GM18520 (cell line): Measurements from ENCODE around the gene TNNC2.
"Not testable (repeated sequence)": the region's sequence is repeated elsewhere in the genome, so short reads cannot be mapped to it uniquely, and the experiment has no call there.

Experiments used
- ATAC-seq: cut with Tn5 transposase; IDR thresholded peaks from one replicate; pipeline ENCODE4 v1.9.1; 2021; ENCODE audit not compliant: unreplicated experiment

Gene TNNC2

GRCh38 chr20:45822857-45823256 lies 4.3 kb downstream of the TNNC2 start:
- no peak for ATAC-seq

DNA sequence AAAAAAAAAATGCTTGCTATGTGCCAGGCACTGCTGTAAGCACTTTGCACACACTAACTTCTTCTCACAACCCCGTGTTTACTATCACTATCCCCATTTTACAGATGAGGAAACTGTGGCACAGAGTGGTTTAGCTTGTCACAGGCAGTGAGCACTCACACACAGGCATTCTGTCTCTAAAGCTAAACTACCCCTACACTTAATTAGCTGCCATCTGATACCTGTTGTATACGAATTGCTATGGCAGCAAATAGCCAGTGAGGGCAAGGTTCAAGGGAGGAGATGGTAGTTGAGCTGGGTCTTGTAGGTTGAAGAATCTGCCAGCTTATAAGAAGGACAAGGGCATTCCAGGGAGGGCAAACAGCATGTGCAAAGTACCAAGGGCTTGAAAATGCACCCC lies 5.2 kb downstream of the TNNC2 start:
- no peak for ATAC-seq

DNA sequence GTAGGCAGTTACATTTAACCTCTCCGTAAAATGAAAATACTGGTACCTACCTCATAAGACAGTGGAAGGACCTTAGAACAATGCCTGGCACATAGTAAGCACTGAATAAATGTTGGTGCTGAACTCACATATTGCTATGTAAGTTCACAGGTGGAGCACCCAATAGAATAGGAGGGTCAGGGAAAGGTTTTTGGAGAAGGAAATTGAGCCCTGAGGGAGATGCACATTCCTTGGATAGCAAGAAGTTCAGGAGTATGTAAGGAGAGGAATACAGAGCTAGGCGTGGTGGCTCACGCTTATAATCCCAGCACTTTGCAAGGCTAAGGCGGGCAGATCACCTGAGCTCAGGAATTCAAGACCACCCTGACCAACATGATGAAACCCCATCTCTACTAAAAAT lies 7.6 kb downstream of the TNNC2 start:
- no peak for ATAC-seq

- ATAC-seq: no peak
These were observed 8.9 kb downstream of the TNNC2 start for GRCh38 chr20:45818239-45818638.

DNA sequence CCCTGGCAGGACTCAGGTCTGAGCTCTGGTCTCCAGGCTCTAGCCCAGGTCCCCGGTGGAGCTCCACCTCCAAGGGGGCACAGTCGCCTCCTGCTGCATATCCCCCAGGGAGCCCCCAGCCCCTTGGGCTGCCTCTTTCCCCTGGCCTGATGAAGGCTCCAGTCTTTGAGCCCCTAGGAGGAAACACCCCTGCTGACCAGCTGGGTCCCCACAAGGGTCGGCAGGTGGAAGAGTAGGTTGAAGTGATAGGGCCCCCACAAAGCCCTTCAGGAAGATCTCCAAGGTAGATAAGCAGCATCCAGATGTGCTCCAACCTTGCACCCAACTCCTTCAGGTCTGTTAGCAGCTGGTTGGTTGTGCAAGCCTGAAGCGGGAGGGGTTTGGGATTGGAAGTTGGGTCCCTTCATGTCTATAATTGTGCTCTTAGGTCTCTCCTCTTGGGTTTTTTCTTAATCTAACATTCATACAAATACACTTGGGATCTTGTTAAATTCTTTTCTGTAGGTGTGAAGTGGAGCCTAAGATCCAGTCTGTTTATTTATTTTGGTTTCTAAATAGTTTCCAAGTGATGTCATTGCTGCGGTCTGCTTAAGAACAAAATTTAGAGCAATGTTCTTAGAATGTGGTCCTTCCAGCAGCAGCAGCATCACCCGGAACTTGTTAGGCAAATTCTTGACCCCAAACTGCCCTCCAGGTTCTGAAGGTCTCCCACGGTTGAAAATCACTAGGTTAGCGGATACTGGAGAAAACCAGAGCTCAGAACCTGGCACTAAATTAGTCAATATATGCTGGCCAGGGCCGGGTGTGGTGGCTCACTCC lies 9.5 kb downstream of the TNNC2 start:
- no peak for ATAC-seq

GRCh38 chr20:45816951-45817350 lies 10.2 kb downstream of the TNNC2 start:
- no peak for ATAC-seq

- ATAC-seq: no peak
These were observed 12.8 kb downstream of the TNNC2 start for GRCh38 chr20:45814314-45814713.

GRCh38 chr20:45813489-45813888 lies 13.6 kb downstream of the TNNC2 start:
- no peak for ATAC-seq

- no peak for ATAC-seq
These were observed 14.1 kb downstream of the TNNC2 start for GRCh38 chr20:45813006-45813340.

DNA sequence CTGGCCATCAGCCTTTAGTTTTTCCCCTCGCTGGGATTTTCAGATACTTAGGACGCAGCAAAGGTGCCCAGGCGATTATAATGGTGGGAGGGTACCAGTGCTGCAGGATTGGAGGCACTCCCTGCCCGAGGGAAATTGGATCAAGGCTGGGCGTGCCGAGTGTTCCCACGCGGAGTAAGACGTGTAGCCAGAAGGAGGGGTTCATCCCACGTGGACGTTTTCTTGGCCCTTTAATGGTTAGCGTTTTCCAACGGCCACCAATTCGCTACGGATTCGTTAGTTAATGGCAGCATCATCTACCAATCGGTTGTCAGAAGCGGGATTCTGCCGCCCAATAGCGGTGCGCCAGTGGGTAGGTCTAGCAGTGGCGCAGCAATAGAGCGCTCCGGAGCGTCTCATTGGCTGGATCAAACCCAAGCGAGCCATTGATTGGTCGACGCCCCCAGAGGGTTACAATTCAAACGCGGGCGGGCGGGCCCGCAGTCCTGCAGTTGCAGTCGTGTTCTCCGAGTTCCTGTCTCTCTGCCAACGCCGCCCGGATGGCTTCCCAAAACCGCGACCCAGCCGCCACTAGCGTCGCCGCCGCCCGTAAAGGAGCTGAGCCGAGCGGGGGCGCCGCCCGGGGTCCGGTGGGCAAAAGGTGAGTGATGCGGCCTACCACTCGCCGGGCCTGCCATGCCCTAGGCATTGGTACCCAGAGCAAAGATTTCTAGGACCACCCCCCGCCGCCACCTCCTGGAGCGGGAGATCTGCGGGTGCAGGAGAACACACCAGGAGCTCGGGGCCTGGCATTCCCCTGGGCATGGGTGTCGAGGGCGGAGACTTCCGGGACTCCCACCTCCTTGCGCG lies 14.7 kb downstream of the TNNC2 start, which contains the start of gene UBE2C:
TSS of gene UBE2C (plus strand) at position 488 of the 849 bp plus-strand sequence. CDS start at position 540, 52 bp downstream.
- peak; percentile 93 for ATAC-seq

- ATAC-seq: no peak
These were observed 16.7 kb downstream of the TNNC2 start for GRCh38 chr20:45810191-45810970.

DNA sequence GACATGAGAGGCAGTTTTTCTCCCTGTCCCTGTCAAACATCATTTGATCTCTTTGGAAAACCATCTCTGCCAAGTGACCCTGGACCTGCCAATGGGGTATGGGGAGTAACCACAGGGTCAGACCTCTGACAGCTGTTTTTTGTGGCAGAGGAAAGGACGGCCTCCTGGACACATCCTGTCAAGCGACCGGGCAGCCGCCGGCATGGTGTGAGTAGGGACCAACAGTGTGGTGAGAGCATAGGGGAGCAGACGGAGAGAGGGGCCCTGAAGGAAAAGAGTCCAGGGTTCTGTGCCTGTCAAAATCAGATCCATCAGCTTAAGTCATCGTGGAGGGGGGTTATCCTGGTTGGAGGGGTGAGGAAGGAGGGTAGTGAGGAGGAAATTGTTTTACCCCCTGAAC lies 25.3 kb downstream of the TNNC2 start:
- ATAC-seq: no peak

GRCh38 chr20:45798935-45799642 lies 28.0 kb downstream of the TNNC2 start:
- no peak for ATAC-seq

DNA sequence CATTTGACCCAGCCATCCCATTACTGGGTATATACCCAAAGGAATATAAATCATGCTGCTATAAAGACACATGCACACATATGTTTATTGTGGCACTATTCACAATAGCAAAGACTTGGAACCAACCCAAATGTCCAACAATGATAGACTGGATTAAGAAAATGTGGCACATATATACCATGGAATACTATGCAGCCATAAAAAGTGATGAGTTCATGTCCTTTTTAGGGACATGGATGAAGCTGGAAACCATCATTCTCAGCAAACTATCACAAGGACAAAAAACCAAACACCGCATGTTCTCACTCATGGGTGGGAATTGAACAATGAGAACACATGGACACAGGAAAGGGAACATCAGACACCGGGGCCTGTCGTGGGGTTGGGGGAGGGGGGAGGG lies 29.2 kb downstream of the TNNC2 start:
- not testable (repeated sequence) for ATAC-seq

- ATAC-seq: not testable (repeated sequence)
These were observed 29.6 kb downstream of the TNNC2 start for GRCh38 chr20:45797510-45797909.

DNA sequence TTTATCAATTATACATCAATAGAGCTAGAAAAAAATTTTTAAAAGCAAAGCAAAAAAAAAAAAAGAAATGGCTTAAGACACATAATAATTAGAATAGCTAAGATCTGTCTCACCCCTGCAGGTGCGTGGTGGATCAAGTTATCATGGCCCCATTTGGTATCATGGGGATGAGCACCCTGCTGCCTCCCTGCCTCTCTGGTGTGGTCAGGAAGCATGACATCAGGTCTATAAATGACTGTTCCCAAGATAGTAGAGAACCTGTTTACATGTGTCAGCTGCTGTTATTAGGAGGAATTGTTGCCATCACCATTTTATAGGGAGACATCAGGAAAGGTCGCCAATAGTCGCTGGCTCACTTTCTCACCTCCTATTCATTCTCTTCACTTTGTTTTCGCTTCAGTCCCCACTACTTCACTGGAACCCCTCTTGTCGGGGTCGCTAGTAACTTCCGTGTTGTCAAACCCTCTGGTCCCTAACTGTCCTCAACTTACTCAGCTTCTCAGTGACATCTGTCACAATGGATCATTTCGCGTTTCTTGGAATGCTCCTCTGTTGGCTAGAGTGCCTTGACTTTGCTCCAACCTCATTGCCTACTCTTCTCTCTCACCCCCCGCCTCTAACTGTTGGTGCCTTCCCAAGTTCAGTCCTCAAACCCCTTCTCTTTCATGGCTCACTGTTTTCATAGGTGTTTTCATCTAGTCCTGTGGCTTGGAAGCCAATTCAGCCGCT lies 30.6 kb downstream of the TNNC2 start:
- ATAC-seq: no peak

- no peak for ATAC-seq
These were observed 34.6 kb downstream of the TNNC2 start for GRCh38 chr20:45792317-45793118.

DNA sequence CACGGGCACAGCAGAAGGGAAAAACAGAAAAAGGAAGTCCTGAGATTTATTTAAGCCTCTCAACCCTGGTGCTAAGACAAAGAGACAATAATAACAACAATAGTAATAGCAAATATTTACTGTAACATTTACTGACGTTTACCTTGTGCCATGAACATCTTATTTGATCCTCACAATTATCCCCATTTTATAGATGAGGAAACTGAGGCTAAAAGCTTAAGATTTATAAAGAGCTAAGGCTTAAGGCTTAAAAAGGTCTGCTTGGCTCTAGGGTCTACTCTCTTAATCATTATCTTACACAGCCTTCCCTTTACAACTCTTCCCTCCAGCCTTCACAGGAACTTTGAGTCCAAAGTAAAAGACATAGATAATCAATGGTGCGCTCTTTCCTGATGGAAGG lies 38.8 kb downstream of the TNNC2 start:
- no peak for ATAC-seq

GRCh38 chr20:45783656-45784294 lies 43.3 kb downstream of the TNNC2 start:
- ATAC-seq: no peak
